OCI-LY1 (cell line): ENCODE measurements around the gene SLC25A21.
"Not testable (repeated sequence)": the region's sequence is repeated elsewhere in the genome, so short reads cannot be mapped to it uniquely, and the experiment has no call there.

ENCODE experiments used
- H2AFZ ChIP-seq: fragments of 200-600 bp; sonication (generic), shearing (Covaris generic); 2 replicates; pipeline ENCODE4 v1.6.0; 2014; ENCODE audit warnings: antibody characterized with exemption, mild to moderate bottlenecking, low read length
- H3F3A ChIP-seq: fragments of 200-600 bp; sonication (generic), shearing (Covaris generic); 2 replicates; pipeline ENCODE4 v1.6.0; 2014; ENCODE audit warnings: mild to moderate bottlenecking, antibody characterized with exemption, low read length, moderate library complexity; ENCODE audit not compliant: insufficient read depth
- H3K27ac ChIP-seq: fragments of 200-600 bp; sonication (generic); 2 replicates; pipeline ENCODE4 v1.5.1; 2014; ENCODE audit warnings: low read length, mixed run types, mild to moderate bottlenecking, low read depth; ENCODE audit not compliant: poor library complexity, severe bottlenecking
- H3K27me3 ChIP-seq: fragments of 200-600 bp; sonication (generic); 2 replicates; pipeline ENCODE4 v1.6.0; 2014; ENCODE audit warnings: antibody characterized with exemption, mild to moderate bottlenecking, low read length, moderate library complexity; ENCODE audit not compliant: insufficient read depth
- H3K36me3 ChIP-seq: fragments of 200-600 bp; sonication (generic); 2 replicates; pipeline ENCODE4 v1.6.1; 2014; ENCODE audit warnings: mild to moderate bottlenecking, antibody characterized with exemption, low read length, moderate library complexity, mixed read lengths; ENCODE audit not compliant: insufficient read depth
- H3K4me1 ChIP-seq: fragments of 200-600 bp; sonication (generic); 2 replicates; pipeline ENCODE4 v1.5.1; 2014; ENCODE audit warnings: mild to moderate bottlenecking, low read length, moderate library complexity; ENCODE audit not compliant: insufficient read depth, severe bottlenecking
- H3K4me2 ChIP-seq: fragments of 200-600 bp; sonication (generic), shearing (Covaris generic); 2 replicates; pipeline ENCODE4 v1.6.1; 2014; ENCODE audit warnings: low read length
- H3K4me3 ChIP-seq: fragments of 200-600 bp; sonication (generic); 2 replicates; pipeline ENCODE4 v1.5.1; 2014; ENCODE audit warnings: low read length, low read depth, mild to moderate bottlenecking, mixed read lengths; ENCODE audit not compliant: poor library complexity, severe bottlenecking
- H3K79me2 ChIP-seq: fragments of 200-600 bp; shearing (Covaris generic); 2 replicates; pipeline ENCODE4 v1.6.1; 2016; ENCODE audit warnings: mixed run types, low read length, mixed read lengths; ENCODE audit not compliant: insufficient read depth
- H3K9ac ChIP-seq: fragments of 200-600 bp; sonication (generic), shearing (Covaris generic); 2 replicates; pipeline ENCODE4 v1.6.1; 2014; ENCODE audit warnings: mild to moderate bottlenecking, low read length, mixed read lengths
- H3K9me2 ChIP-seq: fragments of 200-600 bp; sonication (generic), shearing (Covaris generic); 2 replicates; pipeline ENCODE4 v1.6.1; 2014; ENCODE audit warnings: low read depth, mild to moderate bottlenecking, low read length, mixed read lengths
- H3K9me3 ChIP-seq: fragments of 200-600 bp; shearing (Covaris generic); 2 replicates; pipeline ENCODE4 v1.6.1; 2014; ENCODE audit warnings: low read length, mixed read lengths
- H4K20me1 ChIP-seq: fragments of 200-600 bp; sonication (generic), shearing (Covaris generic); 2 replicates; pipeline ENCODE4 v1.6.0; 2016; ENCODE audit warnings: mild to moderate bottlenecking, low read length; ENCODE audit not compliant: insufficient read depth
- EZH2 ChIP-seq: fragments of 200-600 bp; sonication (generic), shearing (Covaris generic); IDR thresholded peaks from 2 replicates; pipeline ENCODE4 v1.8.0; 2017; ENCODE audit warnings: borderline replicate concordance, mixed run types, mild to moderate bottlenecking, antibody characterized with exemption, low read length, moderate library complexity, mixed read lengths
- TF ChIP-seq, protein P1 (sequence below): fragments of 200-600 bp; sonication (generic), shearing (Covaris generic); IDR thresholded peaks from 2 replicates; pipeline ENCODE4 v1.5.1; 2017; ENCODE audit warnings: mild to moderate bottlenecking, antibody characterized with exemption, low read length, moderate library complexity, mixed read lengths

Gene SLC25A21

DNA sequence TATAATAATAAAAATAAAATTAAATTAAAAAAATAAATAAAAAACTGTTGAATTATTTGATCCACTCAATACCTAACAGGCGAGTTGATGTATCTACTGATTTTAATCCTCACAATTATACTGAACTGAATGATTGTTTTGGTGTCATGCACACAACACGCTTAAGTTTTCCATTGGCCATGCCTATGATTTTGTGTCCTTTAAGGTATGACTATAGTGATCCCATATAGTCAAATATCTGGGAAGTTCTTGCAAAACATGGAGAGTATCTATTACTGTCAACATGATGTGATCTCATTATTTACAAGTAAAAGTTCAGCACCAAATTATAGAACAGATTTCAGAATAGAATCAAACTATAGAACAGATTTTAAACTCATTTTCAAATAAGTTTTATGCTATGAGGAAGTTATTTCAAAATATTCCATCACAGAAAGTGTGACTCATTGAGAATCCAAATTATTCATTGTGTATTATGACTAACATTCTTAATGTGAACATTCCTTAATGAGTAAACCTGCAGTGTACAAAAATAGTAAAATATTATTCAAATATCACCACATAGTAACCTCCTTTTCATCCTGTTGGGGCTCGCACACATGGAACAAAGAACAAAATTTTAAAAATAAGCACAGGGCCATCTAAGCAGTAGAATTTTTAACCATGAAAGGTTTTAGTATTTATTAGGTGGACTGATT lies 190.4 kb downstream of the SLC25A21 start:
- no peak overlapping the region for H3K27ac ChIP-seq
- H3K9me2 ChIP-seq: no peaks in the 10 kb centered on the region
- H3K9ac ChIP-seq: no peak overlapping the region
- H3K27me3 ChIP-seq: no peaks in the 10 kb centered on the region
- H2AFZ ChIP-seq: no peak overlapping the region
- no peaks in the 10 kb centered on the region for H3K4me1 ChIP-seq
- H3F3A ChIP-seq: no peaks in the 10 kb centered on the region
- no peak overlapping the region for H3K4me2 ChIP-seq
- no peaks in the 10 kb centered on the region for H3K9me3 ChIP-seq
- H4K20me1 ChIP-seq: no peaks in the 10 kb centered on the region
- TF ChIP-seq, protein P1, sequence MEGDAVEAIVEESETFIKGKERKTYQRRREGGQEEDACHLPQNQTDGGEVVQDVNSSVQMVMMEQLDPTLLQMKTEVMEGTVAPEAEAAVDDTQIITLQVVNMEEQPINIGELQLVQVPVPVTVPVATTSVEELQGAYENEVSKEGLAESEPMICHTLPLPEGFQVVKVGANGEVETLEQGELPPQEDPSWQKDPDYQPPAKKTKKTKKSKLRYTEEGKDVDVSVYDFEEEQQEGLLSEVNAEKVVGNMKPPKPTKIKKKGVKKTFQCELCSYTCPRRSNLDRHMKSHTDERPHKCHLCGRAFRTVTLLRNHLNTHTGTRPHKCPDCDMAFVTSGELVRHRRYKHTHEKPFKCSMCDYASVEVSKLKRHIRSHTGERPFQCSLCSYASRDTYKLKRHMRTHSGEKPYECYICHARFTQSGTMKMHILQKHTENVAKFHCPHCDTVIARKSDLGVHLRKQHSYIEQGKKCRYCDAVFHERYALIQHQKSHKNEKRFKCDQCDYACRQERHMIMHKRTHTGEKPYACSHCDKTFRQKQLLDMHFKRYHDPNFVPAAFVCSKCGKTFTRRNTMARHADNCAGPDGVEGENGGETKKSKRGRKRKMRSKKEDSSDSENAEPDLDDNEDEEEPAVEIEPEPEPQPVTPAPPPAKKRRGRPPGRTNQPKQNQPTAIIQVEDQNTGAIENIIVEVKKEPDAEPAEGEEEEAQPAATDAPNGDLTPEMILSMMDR: no peak
- TF ChIP-seq EZH2: no peak
- no peak overlapping the region for H3K4me3 ChIP-seq
- H3K36me3 ChIP-seq: no peaks in the 10 kb centered on the region
- no peaks in the 10 kb centered on the region for H3K79me2 ChIP-seq

DNA sequence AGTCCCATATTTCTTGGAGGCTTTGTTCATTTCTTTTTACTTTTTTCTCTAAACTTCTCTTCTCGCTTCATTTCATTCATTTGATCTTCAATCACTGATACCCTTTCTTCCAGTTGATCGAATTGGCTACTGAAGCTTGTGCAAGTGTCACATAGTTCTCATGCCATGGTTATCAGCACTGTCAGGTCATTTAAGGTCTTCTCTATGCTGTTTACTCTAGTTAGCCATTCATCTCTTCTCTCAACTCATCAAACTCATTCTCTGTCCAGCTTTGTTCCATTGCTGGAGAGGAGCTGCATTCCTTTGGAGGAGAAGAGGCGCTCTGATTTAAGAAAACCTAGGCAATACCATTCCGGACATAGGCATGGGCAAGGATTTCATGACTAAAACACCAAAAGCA lies 192.0 kb downstream of the SLC25A21 start:
- H3K36me3 ChIP-seq, H3K79me2 ChIP-seq, H3K27ac ChIP-seq, H3K4me3 ChIP-seq, H3K4me1 ChIP-seq, H3K9me2 ChIP-seq, H3K27me3 ChIP-seq, H3K4me2 ChIP-seq, H3K9me3 ChIP-seq, H2AFZ ChIP-seq, H3K9ac ChIP-seq, H4K20me1 ChIP-seq, H3F3A ChIP-seq: not testable (repeated sequence)

DNA sequence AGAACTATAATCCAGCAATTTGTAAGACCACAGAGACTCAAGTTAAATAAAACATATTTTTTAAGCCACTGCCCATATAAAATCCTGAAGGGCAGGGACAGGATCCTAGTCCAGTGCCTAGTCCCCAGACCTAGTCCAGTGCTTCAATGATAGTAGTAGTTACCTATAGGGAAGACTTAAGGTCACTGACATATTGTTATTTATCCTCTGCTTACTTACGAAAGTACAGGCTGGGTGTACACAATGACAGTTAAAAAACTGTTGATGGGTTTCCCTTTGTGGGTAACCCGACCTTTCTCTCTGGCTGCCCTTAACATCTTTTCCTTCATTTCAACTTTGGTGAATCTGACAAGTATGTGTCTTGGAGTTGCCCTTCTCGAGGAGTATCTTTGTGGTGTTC lies 192.5 kb downstream of the SLC25A21 start:
- Histone ChIP-seq H3K4me2 (no peak overlapping the region), H3K36me3 (no peaks in the 10 kb centered on the region), H3K27me3 (no peaks in the 10 kb centered on the region), H3F3A (no peaks in the 10 kb centered on the region), H3K4me1 (no peaks in the 10 kb centered on the region), H2AFZ (no peak overlapping the region), H3K9me3 (no peaks in the 10 kb centered on the region), H3K79me2 (no peaks in the 10 kb centered on the region), H3K27ac (no peak overlapping the region), H3K9ac (no peak overlapping the region), H4K20me1 (no peaks in the 10 kb centered on the region), H3K9me2 (no peaks in the 10 kb centered on the region), H3K4me3 (no peak overlapping the region)
- TF ChIP-seq EZH2: no peak
- TF ChIP-seq, protein P1: no peak

DNA sequence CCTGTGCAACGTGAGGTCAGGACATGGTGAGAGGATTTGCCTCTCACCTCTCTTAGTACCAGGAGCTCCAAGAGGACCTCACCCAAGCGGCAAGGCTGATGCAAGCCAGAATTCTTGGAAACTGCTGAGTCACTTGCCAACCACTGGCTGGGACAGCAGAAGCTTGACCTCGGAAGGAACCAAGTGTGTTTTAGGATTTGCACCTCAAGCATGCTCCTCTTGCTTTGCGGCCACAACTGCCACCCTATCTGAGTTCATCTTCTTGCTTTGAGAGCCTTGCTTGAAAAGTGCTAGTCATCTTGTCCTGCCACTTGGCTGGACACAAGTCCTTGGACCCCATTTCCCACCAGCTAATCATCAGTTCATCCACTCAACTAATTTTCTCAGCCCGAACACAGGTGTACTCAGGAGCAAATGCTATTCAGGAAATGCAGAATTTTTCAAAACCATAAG lies 195.8 kb downstream of the SLC25A21 start:
- Histone ChIP-seq H2AFZ (no peak overlapping the region), H3K4me3 (no peak overlapping the region), H3K27me3 (no peaks in the 10 kb centered on the region), H3F3A (no peaks in the 10 kb centered on the region), H3K9me2 (no peaks in the 10 kb centered on the region), H3K79me2 (no peaks in the 10 kb centered on the region), H3K9me3 (no peaks in the 10 kb centered on the region), H3K4me1 (no peaks in the 10 kb centered on the region), H3K9ac (no peak overlapping the region), H3K4me2 (no peak overlapping the region), H4K20me1 (no peaks in the 10 kb centered on the region), H3K36me3 (no peaks in the 10 kb centered on the region), H3K27ac (no peak overlapping the region)
- TF ChIP-seq, protein P1: no peak
- TF ChIP-seq EZH2: no peak
